Measurements from ENCODE around the gene USH2A.

GRCh38 chr1:216005916-216006315, 417.3 kb downstream of the USH2A start:
- TF ChIP-seq EZH2 (IDR thresholded peaks at IDR 0.05; ENCODE audit: borderline replicate concordance, low read depth, low read length, poor library complexity, severe bottlenecking): no peak
- TF ChIP-seq, protein P1, sequence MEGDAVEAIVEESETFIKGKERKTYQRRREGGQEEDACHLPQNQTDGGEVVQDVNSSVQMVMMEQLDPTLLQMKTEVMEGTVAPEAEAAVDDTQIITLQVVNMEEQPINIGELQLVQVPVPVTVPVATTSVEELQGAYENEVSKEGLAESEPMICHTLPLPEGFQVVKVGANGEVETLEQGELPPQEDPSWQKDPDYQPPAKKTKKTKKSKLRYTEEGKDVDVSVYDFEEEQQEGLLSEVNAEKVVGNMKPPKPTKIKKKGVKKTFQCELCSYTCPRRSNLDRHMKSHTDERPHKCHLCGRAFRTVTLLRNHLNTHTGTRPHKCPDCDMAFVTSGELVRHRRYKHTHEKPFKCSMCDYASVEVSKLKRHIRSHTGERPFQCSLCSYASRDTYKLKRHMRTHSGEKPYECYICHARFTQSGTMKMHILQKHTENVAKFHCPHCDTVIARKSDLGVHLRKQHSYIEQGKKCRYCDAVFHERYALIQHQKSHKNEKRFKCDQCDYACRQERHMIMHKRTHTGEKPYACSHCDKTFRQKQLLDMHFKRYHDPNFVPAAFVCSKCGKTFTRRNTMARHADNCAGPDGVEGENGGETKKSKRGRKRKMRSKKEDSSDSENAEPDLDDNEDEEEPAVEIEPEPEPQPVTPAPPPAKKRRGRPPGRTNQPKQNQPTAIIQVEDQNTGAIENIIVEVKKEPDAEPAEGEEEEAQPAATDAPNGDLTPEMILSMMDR (conservative IDR thresholded peaks at IDR 0.05; ENCODE audit: low read depth, low read length): no peak

Measured in A673 (cell line).